T-helper 1 cell treated with Interleukin-12 subunit alpha and Interleukin-12 subunit beta and Interleukin-4 antibody, amounts not matched to agents 30 ng/mL and 1 ng/mL, for 36 hours (primary cell): ENCODE measurements around the gene P4HB. TPM values are rescaled to one million over a fixed set of nuclear protein-coding genes. Genes with fewer than 3 reads are reported as not detected.

Experiments
- intact Hi-C: fragments of 100-400 bp; cut with micrococcal nuclease; formaldehyde crosslinking; loops from one replicate; pipeline ENCODE4 v1.15.1; 2024
- total RNA-seq: library from RNA; stranded (reverse); gene quantifications from 2 replicates; pipeline ENCODE4 v1.2.3, GENCODE V29; 2022

The P4HB gene
- total RNA-seq, 1 donor from 2014 or later: 588 TPM

GRCh38 chr17:81813371-81813684 is 47.0 kb downstream of the P4HB start:
- intact Hi-C loops: no loop called here

- intact Hi-C loops: no loop called here
These were observed 47.6 kb downstream of the P4HB start for GRCh38 chr17:81812571-81813370.

GRCh38 chr17:81811705-81812570 is 48.4 kb downstream of the P4HB start:
- intact Hi-C loops: no loop called here

DNA sequence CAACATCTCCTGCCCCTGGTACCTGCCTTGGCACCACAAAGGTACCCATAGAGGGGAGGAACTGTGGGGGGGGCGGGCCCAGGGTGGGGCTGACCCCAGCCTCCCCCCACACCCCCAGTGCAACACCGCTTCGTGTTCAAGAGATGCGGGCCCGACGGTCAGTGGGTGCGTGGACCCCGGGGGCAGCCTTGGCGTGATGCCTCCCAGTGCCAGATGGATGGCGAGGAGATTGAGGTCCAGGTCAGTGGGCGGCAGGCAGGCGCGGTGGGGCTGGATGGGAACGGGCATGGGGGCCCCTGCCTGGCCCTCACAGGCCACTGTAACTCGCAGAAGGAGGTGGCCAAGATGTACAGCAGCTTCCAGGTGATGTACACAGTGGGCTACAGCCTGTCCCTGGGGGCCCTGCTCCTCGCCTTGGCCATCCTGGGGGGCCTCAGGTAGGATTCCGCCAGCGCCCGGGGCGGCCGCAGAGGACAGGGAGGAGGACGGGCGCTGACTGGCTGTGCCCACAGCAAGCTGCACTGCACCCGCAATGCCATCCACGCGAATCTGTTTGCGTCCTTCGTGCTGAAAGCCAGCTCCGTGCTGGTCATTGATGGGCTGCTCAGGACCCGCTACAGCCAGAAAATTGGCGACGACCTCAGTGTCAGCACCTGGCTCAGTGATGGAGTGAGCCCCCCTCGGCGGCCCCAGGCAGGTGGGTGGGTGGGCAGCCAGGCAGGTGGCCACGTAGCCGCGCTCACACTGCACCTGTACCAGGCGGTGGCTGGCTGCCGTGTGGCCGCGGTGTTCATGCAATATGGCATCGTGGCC is 49.2 kb downstream of the P4HB start:
- intact Hi-C loops: no loop called here

DNA sequence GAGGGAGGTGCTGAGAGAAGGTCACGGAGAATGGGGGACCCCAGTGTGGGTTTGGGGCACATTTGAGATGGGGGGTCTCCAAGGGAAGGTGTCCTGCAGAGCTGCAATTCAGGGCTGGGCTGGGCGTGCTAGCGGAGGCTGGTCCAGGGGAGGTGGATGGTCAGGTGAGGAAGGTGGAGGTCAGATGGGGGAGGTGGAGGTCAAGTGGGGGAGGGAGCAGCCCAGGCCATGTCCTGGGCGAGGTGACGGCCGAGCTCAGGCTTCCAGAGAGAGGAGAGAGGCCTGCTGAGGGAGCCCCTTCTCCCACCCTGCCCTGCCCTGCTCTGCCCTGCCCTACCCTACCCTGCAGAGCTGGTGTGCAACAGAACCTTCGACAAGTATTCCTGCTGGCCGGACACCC is 49.9 kb downstream of the P4HB start:
- intact Hi-C loops: no loop called here

DNA sequence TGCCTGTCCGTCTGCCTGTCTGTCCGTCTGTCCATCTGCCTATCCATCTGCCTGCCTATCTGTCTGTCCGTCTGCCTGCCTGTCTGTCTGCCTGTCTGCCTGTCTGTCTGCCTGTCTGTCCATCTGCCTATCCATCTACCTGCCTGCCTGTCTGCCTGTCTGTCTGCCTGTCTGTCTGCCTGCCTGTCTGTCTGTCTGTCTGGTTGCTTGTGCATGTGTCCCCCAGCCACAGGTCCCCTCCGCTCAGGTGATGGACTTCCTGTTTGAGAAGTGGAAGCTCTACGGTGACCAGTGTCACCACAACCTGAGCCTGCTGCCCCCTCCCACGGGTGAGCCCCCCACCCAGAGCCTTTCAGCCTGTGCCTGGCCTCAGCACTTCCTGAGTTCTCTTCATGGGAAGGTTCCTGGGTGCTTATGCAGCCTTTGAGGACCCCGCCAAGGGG is 50.8 kb downstream of the P4HB start:
- intact Hi-C loops: no loop called here

- intact Hi-C loops: no loop called here
These were observed 51.4 kb downstream of the P4HB start for GRCh38 chr17:81808778-81809555.

DNA sequence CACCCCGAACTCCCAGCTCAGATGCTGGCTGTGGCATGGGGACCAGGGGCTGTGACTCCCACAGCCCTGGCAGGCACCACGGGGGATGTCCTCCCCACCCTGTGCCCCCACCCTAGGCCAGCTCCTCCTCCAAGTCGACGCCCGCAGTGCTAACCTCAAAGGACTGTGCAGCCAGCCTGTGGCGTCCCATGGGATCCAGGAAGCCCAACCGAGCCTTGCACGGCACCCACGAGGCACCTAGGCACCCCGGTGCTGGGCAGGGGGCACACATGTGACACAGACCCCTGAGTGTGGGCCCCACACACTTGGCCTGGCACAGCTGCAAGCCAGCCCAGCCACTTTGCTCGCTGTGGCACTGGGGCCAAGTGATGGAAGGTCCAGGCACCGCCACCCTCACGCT is 52.5 kb downstream of the P4HB start:
- intact Hi-C loops: no loop called here

GRCh38 chr17:81807210-81807719 is 53.1 kb downstream of the P4HB start:
- intact Hi-C loops: no loop called here

DNA sequence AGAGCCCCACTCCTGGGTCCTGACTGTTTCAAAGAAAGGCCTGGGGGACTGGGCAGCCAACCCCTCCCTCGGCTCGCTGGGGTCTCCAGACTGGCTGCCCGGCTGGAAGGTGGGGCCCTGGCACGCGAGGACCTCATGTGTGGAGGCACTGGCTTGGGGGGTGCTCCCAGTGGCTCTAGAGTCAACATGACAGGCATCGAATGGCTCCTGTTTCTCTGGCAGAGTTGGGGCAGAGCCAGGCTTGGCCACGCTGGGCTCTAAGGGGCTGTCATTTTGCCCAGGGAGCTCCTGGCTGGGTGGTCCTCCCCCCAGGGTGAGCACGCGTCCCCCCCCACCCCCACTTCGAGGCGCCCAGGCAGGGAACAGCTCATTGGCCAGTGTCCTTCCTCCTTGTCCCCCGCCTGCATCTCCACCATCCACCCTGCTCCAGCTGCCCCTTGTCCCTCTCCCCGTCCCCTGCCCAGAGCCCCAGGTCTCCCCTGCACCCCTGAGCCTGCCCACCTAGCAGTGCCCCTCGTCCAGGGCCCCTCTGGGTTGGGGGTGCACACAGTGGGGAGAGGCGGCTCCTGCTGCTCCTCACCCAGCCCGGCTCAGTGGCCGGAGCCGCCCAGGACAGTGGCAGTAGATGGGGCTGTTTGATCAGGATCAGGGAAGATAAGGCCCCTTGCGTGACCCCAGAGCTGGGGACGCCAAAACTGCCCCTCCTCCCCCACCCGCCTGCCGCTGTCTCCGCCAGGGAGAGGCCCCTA is 53.7 kb downstream of the P4HB start:
- intact Hi-C loops: no loop called here

- intact Hi-C loops: no loop called here
These were observed 54.5 kb downstream of the P4HB start for GRCh38 chr17:81805707-81806460.

GRCh38 chr17:81804559-81805399 is 55.6 kb downstream of the P4HB start:
- intact Hi-C loops: no loop called here

GRCh38 chr17:81803728-81804558 is 56.4 kb downstream of the P4HB start, which contains the start of gene GCGR:
Gene GCGR (plus strand): TSS chr17:81804150. CDS start chr17:81809019, 4,869 bp downstream.
- intact Hi-C loops: no loop called here

- intact Hi-C loops: no loop called here
These were observed 57.3 kb downstream of the P4HB start for GRCh38 chr17:81802856-81803643.

DNA sequence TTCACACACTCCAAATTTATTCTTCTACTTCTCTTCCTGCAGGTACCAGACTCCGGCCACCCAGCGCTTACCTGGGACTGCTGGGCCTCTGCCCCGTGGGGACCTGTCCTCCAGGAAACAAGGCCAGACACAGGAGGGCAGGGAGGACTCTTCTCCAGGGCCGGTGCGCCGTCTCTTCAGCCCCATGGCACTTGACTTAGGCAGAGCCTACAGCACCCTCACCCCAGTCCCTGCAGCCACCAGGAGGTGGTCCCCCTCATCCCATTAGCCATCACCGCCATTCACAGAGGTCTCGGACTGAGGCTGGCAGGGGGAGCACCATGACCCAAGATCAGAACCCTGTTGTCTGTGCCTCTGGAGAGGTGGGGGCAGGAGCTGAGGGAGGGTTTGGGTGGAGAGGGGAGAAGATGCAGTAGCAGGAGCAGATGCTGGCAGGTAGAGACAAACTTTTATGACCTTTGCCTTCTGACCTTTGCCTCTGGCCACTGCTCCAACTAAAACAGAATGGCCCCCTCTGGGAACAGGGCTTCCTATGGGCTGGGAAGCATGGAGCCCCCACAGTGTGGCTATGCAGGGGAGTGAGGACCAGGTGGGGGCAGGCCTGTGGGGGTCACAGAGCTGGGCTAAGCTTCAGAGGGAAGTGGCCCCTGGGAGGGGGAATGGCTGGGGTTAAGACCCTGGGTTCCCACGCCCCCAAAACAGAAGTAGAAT is 58.1 kb downstream of the P4HB start:
- intact Hi-C loops: no loop called here

DNA sequence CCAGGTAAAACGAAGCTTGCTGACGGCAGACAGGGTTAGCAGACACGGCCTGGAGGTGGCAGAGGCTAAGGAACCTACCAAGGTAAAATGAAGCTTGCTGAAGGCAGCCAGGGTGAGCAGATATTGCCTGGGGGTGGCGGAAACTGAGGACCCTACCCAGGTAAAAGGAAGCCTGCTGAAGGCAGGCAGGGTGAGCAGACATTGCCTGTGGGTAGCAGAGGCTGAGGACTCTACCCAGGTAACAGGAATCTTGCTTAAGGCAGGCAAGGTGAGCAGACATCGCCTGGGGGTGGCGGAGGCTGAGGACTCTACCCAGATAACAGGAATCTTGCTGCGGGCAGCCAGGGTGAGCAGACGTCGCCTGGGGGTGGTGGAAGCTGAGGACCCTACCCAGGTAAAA is 59.0 kb downstream of the P4HB start:
- intact Hi-C loops: no loop called here
